Pons (tissue), 1 donor: ENCODE data around the gene WNK2.
A peak's percentile ranks its signal among the peaks of the same experiment; 100 is the strongest.

Source experiments
- DNase-seq: peaks from one replicate; pipeline ENCODE4 v3.0.0-alpha.2; 2016; ENCODE audit warnings: low spot score

The WNK2 gene

GRCh38 chr9:93295456-93296076, 111.6 kb downstream of the WNK2 start:
- no peak for DNase-seq

- DNase-seq, result no peak
These were observed 113.0 kb downstream of the WNK2 start for GRCh38 chr9:93296889-93297480.

- no peak for DNase-seq
These were observed 113.9 kb downstream of the WNK2 start for GRCh38 chr9:93297659-93298497.

- no peak for DNase-seq
These were observed 114.8 kb downstream of the WNK2 start for GRCh38 chr9:93298498-93299417.

GRCh38 chr9:93299418-93300174, 115.7 kb downstream of the WNK2 start:
- DNase-seq, result no peak

GRCh38 chr9:93300175-93300572, 116.2 kb downstream of the WNK2 start:
- DNase-seq, result no peak

GRCh38 chr9:93300585-93301081, 116.7 kb downstream of the WNK2 start:
- no peak for DNase-seq

- no peak for DNase-seq
These were observed 117.4 kb downstream of the WNK2 start for GRCh38 chr9:93301291-93301811.

GRCh38 chr9:93301911-93302541, 118.1 kb downstream of the WNK2 start:
- no peak for DNase-seq

GRCh38 chr9:93302586-93303257, 118.8 kb downstream of the WNK2 start:
- DNase-seq, result peak; percentile 48

- no peak for DNase-seq
These were observed 119.4 kb downstream of the WNK2 start for GRCh38 chr9:93303258-93303771.

- DNase-seq, result no peak
These were observed 120.1 kb downstream of the WNK2 start for GRCh38 chr9:93303806-93304573.

- peak; percentile 59 for DNase-seq
These were observed 120.9 kb downstream of the WNK2 start for GRCh38 chr9:93304574-93305496.

GRCh38 chr9:93305497-93306020, 121.6 kb downstream of the WNK2 start:
- peak; percentile 22 for DNase-seq

GRCh38 chr9:93306081-93306480, 122.1 kb downstream of the WNK2 start:
- no peak for DNase-seq

- DNase-seq, result no peak
These were observed 122.7 kb downstream of the WNK2 start for GRCh38 chr9:93306579-93307091.
